ENCODE data around the gene ARL14EP. TPM values are rescaled to one million over a fixed set of nuclear protein-coding genes. Genes with fewer than 3 reads are reported as not detected.

The ARL14EP gene
- total RNA-seq, 6 donors from 2014 or later: 3.8 to 61.1 (median 21.6) TPM

GRCh38 chr11:30295178-30295885, 27.6 kb upstream of the ARL14EP start:
- TF ChIP-seq EP300 (IDR thresholded peaks at IDR 0.05): no peak
- TF ChIP-seq POLR2A (IDR thresholded peaks at IDR 0.05): no peak
- TF ChIP-seq CTCF (IDR thresholded peaks at IDR 0.05): no peak
- ATAC-seq (ENCODE audit: low FRiP score in 2 of 2) (peak in 1 of 2 donors; percentile 40), DNase-seq (no peak)
- Histone ChIP-seq H3K4me1 (no peaks in the 10 kb centered on the region), H3K27me3 (no peaks in the 10 kb centered on the region), H3K27ac (no peak overlapping the region), H3K4me3 (no peak overlapping the region), H3K9me3 (no peaks in the 10 kb centered on the region), H3K36me3 (no peaks in the 10 kb centered on the region)
- 81 to 88% methylated on average over 8 of the region's 8 CpGs for WGBS, 2 donors

GRCh38 chr11:30304620-30305019, 18.3 kb upstream of the ARL14EP start:
- H3K4me3 ChIP-seq: no peak overlapping the region
- 91 to 96% methylated on average over 1 of the region's 1 CpG for WGBS, 2 donors
- TF ChIP-seq POLR2AphosphoS5 (IDR thresholded peaks at IDR 0.05): no peak
- no peak for TF ChIP-seq CTCF (IDR thresholded peaks at IDR 0.05)
- TF ChIP-seq POLR2A (IDR thresholded peaks at IDR 0.05): no peak
- TF ChIP-seq EP300 (IDR thresholded peaks at IDR 0.05): no peak
- DNase-seq: no peak
- H3K27me3 ChIP-seq: no peaks in the 10 kb centered on the region
- H3K9me3 ChIP-seq: no peaks in the 10 kb centered on the region
- ATAC-seq (ENCODE audit: low FRiP score in 2 of 2): no peak
- H3K36me3 ChIP-seq: no peaks in the 10 kb centered on the region
- H3K27ac ChIP-seq: no peak overlapping the region
- no peaks in the 10 kb centered on the region for H3K4me1 ChIP-seq

- no peak for TF ChIP-seq EP300 (IDR thresholded peaks at IDR 0.05)
- no peak for TF ChIP-seq POLR2A (IDR thresholded peaks at IDR 0.05)
- no peak for TF ChIP-seq POLR2AphosphoS5 (IDR thresholded peaks at IDR 0.05)
- no peak for TF ChIP-seq CTCF (IDR thresholded peaks at IDR 0.05)
- ATAC-seq (ENCODE audit: low FRiP score in 2 of 2) (no peak), DNase-seq (no peak)
- no peaks in the 10 kb centered on the region for H3K27me3 ChIP-seq
- H3K4me1 ChIP-seq: no peaks in the 10 kb centered on the region
- 94 to 100% methylated on average over 1 of the region's 1 CpG for WGBS, 2 donors
- no peaks in the 10 kb centered on the region for H3K9me3 ChIP-seq
- H3K36me3 ChIP-seq: no peaks in the 10 kb centered on the region
- no peak overlapping the region for H3K4me3 ChIP-seq
- no peak overlapping the region for H3K27ac ChIP-seq
These were observed 12.3 kb upstream of the ARL14EP start for GRCh38 chr11:30310623-30311022.

GRCh38 chr11:30311189-30311588, 11.7 kb upstream of the ARL14EP start:
- H3K27me3 ChIP-seq: no peaks in the 10 kb centered on the region
- DNase-seq (no peak), ATAC-seq (ENCODE audit: low FRiP score in 2 of 2) (no peak)
- TF ChIP-seq POLR2AphosphoS5 (IDR thresholded peaks at IDR 0.05) (no peak), EP300 (IDR thresholded peaks at IDR 0.05) (no peak), CTCF (IDR thresholded peaks at IDR 0.05) (no peak), POLR2A (IDR thresholded peaks at IDR 0.05) (no peak)
- H3K27ac ChIP-seq: no peak overlapping the region
- WGBS, 2 donors: 45 to 79% methylated on average over 2 of the region's 2 CpGs
- no peak overlapping the region for H3K4me3 ChIP-seq
- no peaks in the 10 kb centered on the region for H3K9me3 ChIP-seq
- H3K36me3 ChIP-seq: no peaks in the 10 kb centered on the region
- no peaks in the 10 kb centered on the region for H3K4me1 ChIP-seq

GRCh38 chr11:30312243-30312642, 10.7 kb upstream of the ARL14EP start:
- no peak for TF ChIP-seq CTCF (IDR thresholded peaks at IDR 0.05)
- no peak for TF ChIP-seq EP300 (IDR thresholded peaks at IDR 0.05)
- no peak for TF ChIP-seq POLR2A (IDR thresholded peaks at IDR 0.05)
- no peak for TF ChIP-seq POLR2AphosphoS5 (IDR thresholded peaks at IDR 0.05)
- Histone ChIP-seq H3K4me1 (no peaks in the 10 kb centered on the region), H3K36me3 (no peaks in the 10 kb centered on the region), H3K9me3 (no peaks in the 10 kb centered on the region), H3K27me3 (no peaks in the 10 kb centered on the region), H3K4me3 (no peak overlapping the region), H3K27ac (no peak overlapping the region)
- DNase-seq: no peak
- WGBS, 2 donors: 81 to 90% methylated on average over 1 of the region's 1 CpG
- ATAC-seq (ENCODE audit: low FRiP score in 2 of 2): no peak
